Liver (tissue), 9 donors: ENCODE results near the gene THSD7B. TPM values are rescaled to one million over a fixed set of nuclear protein-coding genes. Genes with fewer than 3 reads are reported as not detected.

Experiments
- DNase-seq: peaks from one replicate; pipeline ENCODE4 v3.0.0-alpha.2; 2017; ENCODE audit warnings: low spot score
- H3K27ac ChIP-seq, 2 donors: one replicate each; pipeline ENCODE4 v1.7.0; 2013; ENCODE audit warnings: inconsistent platforms in 2 of 2, low read length in 2 of 2, control low read depth in 1 of 2, low read depth in 1 of 2, mild to moderate bottlenecking in 1 of 2
- H3K27me3 ChIP-seq, 4 donors: one replicate each; pipeline versions ENCODE4 v1.6.1 to v1.7.0; 2013; ENCODE audit warnings: low read length in 3 of 4, inconsistent platforms in 1 of 4, mild to moderate bottlenecking in 1 of 4, moderate library complexity in 1 of 4; ENCODE audit not compliant: control insufficient read depth in 4 of 4, insufficient read depth in 4 of 4
- H3K36me3 ChIP-seq, 4 donors: one replicate each; pipeline versions ENCODE4 v1.6.1 to v1.7.0; 2013; ENCODE audit warnings: low read length in 3 of 4, mild to moderate bottlenecking in 3 of 4, low read depth in 1 of 4, moderate library complexity in 1 of 4; ENCODE audit not compliant: control insufficient read depth in 4 of 4, insufficient read depth in 3 of 4
- H3K4me1 ChIP-seq, 4 donors: one replicate each; pipeline versions ENCODE4 v1.6.1 to v1.7.0; 2013; ENCODE audit warnings: low read length in 3 of 4, mild to moderate bottlenecking in 3 of 4, moderate library complexity in 1 of 4; ENCODE audit not compliant: control insufficient read depth in 4 of 4, insufficient read depth in 4 of 4
- H3K4me3 ChIP-seq, 3 donors: one replicate each; pipeline versions ENCODE4 v1.6.1 to v1.7.0; 2013; ENCODE audit warnings: low read length in 3 of 3, control low read depth in 1 of 3, low read depth in 1 of 3, mild to moderate bottlenecking in 1 of 3
- H3K9ac ChIP-seq, 2 donors: one replicate each; pipeline ENCODE4 v1.7.0; 2013; ENCODE audit warnings: low read length in 2 of 2, mild to moderate bottlenecking in 2 of 2, moderate library complexity in 2 of 2, control low read depth in 1 of 2, low read depth in 1 of 2
- H3K9me3 ChIP-seq, 4 donors: one replicate each; pipeline versions ENCODE4 v1.6.1 to v1.7.0; 2013; ENCODE audit warnings: low read length in 3 of 4; ENCODE audit not compliant: control insufficient read depth in 4 of 4
- ATF3 ChIP-seq: IDR thresholded peaks from 2 replicates; pipeline ENCODE4 v1.6.1; 2016; ENCODE audit warnings: antibody characterized with exemption
- EGR1 ChIP-seq, 2 donors: IDR thresholded peaks; 2 replicates each; pipeline ENCODE4 v1.6.1; 2016 to 2018; ENCODE audit warnings: antibody characterized with exemption in 2 of 2, low read depth in 2 of 2
- FOXA1 ChIP-seq: IDR thresholded peaks from 2 replicates; pipeline ENCODE4 v1.6.1; 2016; ENCODE audit warnings: antibody characterized with exemption
- GABPA ChIP-seq, 2 donors: IDR thresholded peaks in 1 of 2; conservative IDR thresholded peaks in 1 of 2; 2 replicates each; pipeline ENCODE4 v1.6.1; 2016; ENCODE audit warnings: antibody characterized with exemption in 2 of 2, mild to moderate bottlenecking in 1 of 2, moderate library complexity in 1 of 2
- HNF4A ChIP-seq, 2 donors: conservative IDR thresholded peaks; 2 replicates each; pipeline ENCODE4 v1.6.1; 2016; ENCODE audit warnings: antibody characterized with exemption in 2 of 2, mild to moderate bottlenecking in 2 of 2
- HNF4G ChIP-seq: IDR thresholded peaks from 2 replicates; pipeline ENCODE4 v1.6.1; 2016; ENCODE audit warnings: antibody characterized with exemption
- JUND ChIP-seq, 2 donors: IDR thresholded peaks; 2 replicates each; pipeline ENCODE4 v1.6.1; 2016; ENCODE audit warnings: antibody characterized with exemption in 2 of 2
- NR2F2 ChIP-seq: IDR thresholded peaks from 2 replicates; pipeline ENCODE4 v1.6.1; 2016; ENCODE audit warnings: antibody characterized with exemption
- RAD21 ChIP-seq, 2 donors: IDR thresholded peaks; 2 replicates each; pipeline ENCODE4 v1.6.1; 2016; ENCODE audit warnings: antibody characterized with exemption in 2 of 2, mild to moderate bottlenecking in 2 of 2
- RXRA ChIP-seq, 2 donors: IDR thresholded peaks; 2 replicates each; pipeline ENCODE4 v1.6.1; 2017 to 2018; ENCODE audit warnings: antibody characterized with exemption in 2 of 2, mild to moderate bottlenecking in 1 of 2
- SP1 ChIP-seq: IDR thresholded peaks from 2 replicates; pipeline ENCODE4 v1.6.1; 2018; ENCODE audit warnings: antibody characterized with exemption, mild to moderate bottlenecking
- YY1 ChIP-seq: IDR thresholded peaks from 2 replicates; pipeline ENCODE4 v1.6.1; 2016; ENCODE audit warnings: antibody characterized with exemption, mild to moderate bottlenecking
- ZBTB33 ChIP-seq: IDR thresholded peaks from 2 replicates; pipeline ENCODE4 v1.6.1; 2016; ENCODE audit warnings: antibody characterized with exemption
- WGBS: extraction: QIAGEN DNeasy Blood & Tissue Kit; methylation state at CpG from one replicate; pipeline ENCODE4 v1.1.7; 2013; 5-methylcytosine and 5-hydroxymethylcytosine counted together
- polyA plus RNA-seq, 2 donors: library from polyadenylated mRNA; stranded (reverse) in 1 of 2; unstranded in 1 of 2; fragments of 200-250 nt in 1 of 2; fragments of >200 nt in 1 of 2; fragmentation: Nextera tagmentation in 1 of 2; extraction: Ambion mirVana in 1 of 2; gene quantifications; one replicate each; pipeline versions ENCODE4 v1.2.1 to v1.2.3, GENCODE V29; 2013 to 2015
- total RNA-seq, 2 donors: library from RNA; depleted of rRNA; stranded (reverse); fragments of >200 nt; gene quantifications; one replicate each; pipeline ENCODE4 v1.2.3, GENCODE V29; 2014
- TF ChIP-seq, protein P1 (sequence below): fragments of 150-350 bp; IDR thresholded peaks from 2 replicates; pipeline ENCODE4 v1.5.1; 2017; ENCODE audit warnings: improper control_type of control experiment, low read depth, low read length; ENCODE audit not compliant: missing input control
- TF ChIP-seq, protein P2 (sequence below): IDR thresholded peaks from 2 replicates; pipeline ENCODE4 v1.6.1; 2016; ENCODE audit warnings: antibody characterized with exemption, mild to moderate bottlenecking
- donor health status: healthy.
- donor health status: healthy.
- donor health status: healthy.
- donor health status: healthy.
- donor health status: healthy.

THSD7B gene
- total and polyA plus RNA-seq, 4 donors: 0.01 to 0.75 (median 0.42) TPM; not detected in 1

DNA sequence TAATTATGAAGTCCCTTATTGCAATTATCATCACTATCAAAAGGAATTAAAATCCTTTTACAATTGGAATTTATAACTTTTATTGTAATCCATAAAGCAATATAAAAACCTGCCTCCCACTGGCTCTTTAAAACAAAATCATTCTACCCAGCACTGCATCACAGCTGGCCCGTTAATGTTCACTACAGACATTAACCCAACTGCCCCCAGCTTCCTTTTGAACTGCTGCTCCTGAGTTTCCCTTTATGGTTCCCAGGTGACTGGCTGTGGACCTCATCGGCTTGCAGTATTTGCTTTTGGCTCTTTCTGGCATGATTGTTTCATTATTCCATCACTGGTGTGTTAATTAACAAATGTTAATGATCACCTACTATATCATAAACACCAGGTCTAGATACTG lies 535.6 kb downstream of the THSD7B start:
- no peak overlapping the region for H3K9ac ChIP-seq

GRCh38 chr2:137302957-137303356 lies 537.6 kb downstream of the THSD7B start:
- Histone ChIP-seq H3K36me3 (no peaks in the 10 kb centered on the region), H3K4me1 (no peaks in the 10 kb centered on the region), H3K9me3 (peaks cover 0 to 2% (median 0%) of the 10 kb centered on the region in 4 donors), H3K4me3 (no peak overlapping the region), H3K27ac (no peak overlapping the region), H3K27me3 (no peaks in the 10 kb centered on the region), H3K9ac (no peak overlapping the region)
- 71% methylated on average over 3 of the region's 3 CpGs for WGBS
- TF ChIP-seq NR2F2 (no peak), JUND (IDR thresholded peaks at IDR 0.05) (no peak), RXRA (IDR thresholded peaks at IDR 0.05) (no peak), ZBTB33 (no peak), RAD21 (IDR thresholded peaks at IDR 0.05) (no peak), GABPA (IDR thresholded peaks at IDR 0.05 in 1 of 2, conservative IDR thresholded peaks at IDR 0.05 in 1 of 2) (no peak), SP1 (no peak), HNF4G (no peak), HNF4A (conservative IDR thresholded peaks at IDR 0.05) (no peak)
- TF ChIP-seq, protein P1, sequence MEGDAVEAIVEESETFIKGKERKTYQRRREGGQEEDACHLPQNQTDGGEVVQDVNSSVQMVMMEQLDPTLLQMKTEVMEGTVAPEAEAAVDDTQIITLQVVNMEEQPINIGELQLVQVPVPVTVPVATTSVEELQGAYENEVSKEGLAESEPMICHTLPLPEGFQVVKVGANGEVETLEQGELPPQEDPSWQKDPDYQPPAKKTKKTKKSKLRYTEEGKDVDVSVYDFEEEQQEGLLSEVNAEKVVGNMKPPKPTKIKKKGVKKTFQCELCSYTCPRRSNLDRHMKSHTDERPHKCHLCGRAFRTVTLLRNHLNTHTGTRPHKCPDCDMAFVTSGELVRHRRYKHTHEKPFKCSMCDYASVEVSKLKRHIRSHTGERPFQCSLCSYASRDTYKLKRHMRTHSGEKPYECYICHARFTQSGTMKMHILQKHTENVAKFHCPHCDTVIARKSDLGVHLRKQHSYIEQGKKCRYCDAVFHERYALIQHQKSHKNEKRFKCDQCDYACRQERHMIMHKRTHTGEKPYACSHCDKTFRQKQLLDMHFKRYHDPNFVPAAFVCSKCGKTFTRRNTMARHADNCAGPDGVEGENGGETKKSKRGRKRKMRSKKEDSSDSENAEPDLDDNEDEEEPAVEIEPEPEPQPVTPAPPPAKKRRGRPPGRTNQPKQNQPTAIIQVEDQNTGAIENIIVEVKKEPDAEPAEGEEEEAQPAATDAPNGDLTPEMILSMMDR: no peak
- TF ChIP-seq, protein P2, sequence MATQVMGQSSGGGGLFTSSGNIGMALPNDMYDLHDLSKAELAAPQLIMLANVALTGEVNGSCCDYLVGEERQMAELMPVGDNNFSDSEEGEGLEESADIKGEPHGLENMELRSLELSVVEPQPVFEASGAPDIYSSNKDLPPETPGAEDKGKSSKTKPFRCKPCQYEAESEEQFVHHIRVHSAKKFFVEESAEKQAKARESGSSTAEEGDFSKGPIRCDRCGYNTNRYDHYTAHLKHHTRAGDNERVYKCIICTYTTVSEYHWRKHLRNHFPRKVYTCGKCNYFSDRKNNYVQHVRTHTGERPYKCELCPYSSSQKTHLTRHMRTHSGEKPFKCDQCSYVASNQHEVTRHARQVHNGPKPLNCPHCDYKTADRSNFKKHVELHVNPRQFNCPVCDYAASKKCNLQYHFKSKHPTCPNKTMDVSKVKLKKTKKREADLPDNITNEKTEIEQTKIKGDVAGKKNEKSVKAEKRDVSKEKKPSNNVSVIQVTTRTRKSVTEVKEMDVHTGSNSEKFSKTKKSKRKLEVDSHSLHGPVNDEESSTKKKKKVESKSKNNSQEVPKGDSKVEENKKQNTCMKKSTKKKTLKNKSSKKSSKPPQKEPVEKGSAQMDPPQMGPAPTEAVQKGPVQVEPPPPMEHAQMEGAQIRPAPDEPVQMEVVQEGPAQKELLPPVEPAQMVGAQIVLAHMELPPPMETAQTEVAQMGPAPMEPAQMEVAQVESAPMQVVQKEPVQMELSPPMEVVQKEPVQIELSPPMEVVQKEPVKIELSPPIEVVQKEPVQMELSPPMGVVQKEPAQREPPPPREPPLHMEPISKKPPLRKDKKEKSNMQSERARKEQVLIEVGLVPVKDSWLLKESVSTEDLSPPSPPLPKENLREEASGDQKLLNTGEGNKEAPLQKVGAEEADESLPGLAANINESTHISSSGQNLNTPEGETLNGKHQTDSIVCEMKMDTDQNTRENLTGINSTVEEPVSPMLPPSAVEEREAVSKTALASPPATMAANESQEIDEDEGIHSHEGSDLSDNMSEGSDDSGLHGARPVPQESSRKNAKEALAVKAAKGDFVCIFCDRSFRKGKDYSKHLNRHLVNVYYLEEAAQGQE: no peak
- DNase-seq: no peak

More for the DNA sequence above, 535.6 kb downstream of the THSD7B start:
- Histone ChIP-seq H3K36me3 (no peaks in the 10 kb centered on the region), H3K9me3 (peaks cover 0 to 2% (median 0%) of the 10 kb centered on the region in 4 donors), H3K4me3 (no peak overlapping the region), H3K4me1 (no peaks in the 10 kb centered on the region), H3K27ac (no peak overlapping the region), H3K27me3 (no peaks in the 10 kb centered on the region)
- no peak for TF ChIP-seq NR2F2
- TF ChIP-seq JUND (IDR thresholded peaks at IDR 0.05): no peak
- no peak for TF ChIP-seq GABPA (IDR thresholded peaks at IDR 0.05 in 1 of 2, conservative IDR thresholded peaks at IDR 0.05 in 1 of 2)
- TF ChIP-seq HNF4G: no peak
- no peak for TF ChIP-seq ATF3
- TF ChIP-seq EGR1 (IDR thresholded peaks at IDR 0.05; ENCODE audit: low read depth in 2 of 2): no peak
- TF ChIP-seq YY1: no peak
- no peak for TF ChIP-seq RAD21 (IDR thresholded peaks at IDR 0.05)
- TF ChIP-seq FOXA1: no peak
- no peak for TF ChIP-seq SP1
- DNase-seq: no peak
- 66% methylated on average over 2 of the region's 2 CpGs for WGBS
